Stomach (tissue), 4 donors: Measurements from ENCODE around the gene PEX10.

Experiments used
- POLR2A ChIP-seq, 4 donors: fragments of 450-650 bp; IDR thresholded peaks; one replicate each; pipeline ENCODE4 v1.6.1; 2016; ENCODE audit warnings: antibody characterized with exemption in 4 of 4, control low read depth in 2 of 4, mild to moderate bottlenecking in 1 of 4, moderate library complexity in 1 of 4
- POLR2AphosphoS5 ChIP-seq, 3 donors: sonication (generic); formaldehyde crosslinking; IDR thresholded peaks; one replicate each; pipeline ENCODE4 v1.6.1; 2016; ENCODE audit warnings: antibody characterized with exemption in 3 of 3
- TF ChIP-seq, protein P1 (sequence below), 7 experiments: fragments of 450-650 bp in 4 of 7; fragments of 200-600 bp in 3 of 7; sonication (generic) in 3 of 7; IDR thresholded peaks; one replicate each; pipeline ENCODE4 v1.5.1; 2016 to 2019; ENCODE audit warnings: antibody characterized with exemption in 7 of 7, control low read depth in 2 of 7, mild to moderate bottlenecking in 1 of 7

DNA sequence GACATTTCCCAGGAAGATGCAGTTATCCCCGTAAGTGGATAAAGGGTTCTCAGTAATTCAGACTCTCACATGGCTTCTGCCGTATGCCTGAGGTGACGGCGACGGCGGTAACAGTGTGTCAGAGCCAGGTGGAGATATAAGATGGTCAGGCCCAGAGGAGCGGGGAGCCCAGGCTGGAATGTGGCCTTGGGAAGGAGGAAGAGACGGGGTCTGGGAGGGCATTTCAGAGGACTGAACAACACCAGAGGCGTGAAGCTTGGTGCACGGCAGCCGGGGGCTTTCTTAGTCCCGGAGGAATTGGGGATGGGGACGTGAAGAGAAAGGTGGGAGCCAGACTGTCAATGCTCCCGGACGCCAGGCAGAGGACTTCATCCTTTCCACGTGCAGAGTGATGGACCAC lies 19.7 kb downstream of the PEX10 start:
- TF ChIP-seq, protein P1, sequence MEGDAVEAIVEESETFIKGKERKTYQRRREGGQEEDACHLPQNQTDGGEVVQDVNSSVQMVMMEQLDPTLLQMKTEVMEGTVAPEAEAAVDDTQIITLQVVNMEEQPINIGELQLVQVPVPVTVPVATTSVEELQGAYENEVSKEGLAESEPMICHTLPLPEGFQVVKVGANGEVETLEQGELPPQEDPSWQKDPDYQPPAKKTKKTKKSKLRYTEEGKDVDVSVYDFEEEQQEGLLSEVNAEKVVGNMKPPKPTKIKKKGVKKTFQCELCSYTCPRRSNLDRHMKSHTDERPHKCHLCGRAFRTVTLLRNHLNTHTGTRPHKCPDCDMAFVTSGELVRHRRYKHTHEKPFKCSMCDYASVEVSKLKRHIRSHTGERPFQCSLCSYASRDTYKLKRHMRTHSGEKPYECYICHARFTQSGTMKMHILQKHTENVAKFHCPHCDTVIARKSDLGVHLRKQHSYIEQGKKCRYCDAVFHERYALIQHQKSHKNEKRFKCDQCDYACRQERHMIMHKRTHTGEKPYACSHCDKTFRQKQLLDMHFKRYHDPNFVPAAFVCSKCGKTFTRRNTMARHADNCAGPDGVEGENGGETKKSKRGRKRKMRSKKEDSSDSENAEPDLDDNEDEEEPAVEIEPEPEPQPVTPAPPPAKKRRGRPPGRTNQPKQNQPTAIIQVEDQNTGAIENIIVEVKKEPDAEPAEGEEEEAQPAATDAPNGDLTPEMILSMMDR (IDR thresholded peaks at IDR 0.05): no peak
- TF ChIP-seq POLR2AphosphoS5 (IDR thresholded peaks at IDR 0.05) (no peak), POLR2A (IDR thresholded peaks at IDR 0.05) (no peak)
